SK-N-SH (cell line): ENCODE results near the gene RAB21. TPM values are rescaled to one million over a fixed set of nuclear protein-coding genes. Genes with fewer than 3 reads are reported as not detected.

ENCODE experiments used
- CTCF ChIA-PET: fragments of 300-600, 350-600 bp; formaldehyde crosslinking; extraction: SDS; loops from one replicate; lab custom pipeline; 2021; lab: Yijun Ruan, JAX
- POLR2A ChIA-PET: fragments of 350-600 bp; sonication (Branson Sonifier 250); formaldehyde crosslinking; extraction: SDS; loops from one replicate; lab custom pipeline; 2020; ENCODE audit warnings: antibody characterized with exemption, inconsistent platforms; lab: Yijun Ruan, JAX
- DNase-seq: peaks from one replicate; pipeline ENCODE4 v3.0.0; 2012
- H2AFZ ChIP-seq: fragments of 200-600 bp; sonication (generic); 2 replicates; pipeline ENCODE4 v1.8.1; 2016; ENCODE audit warnings: antibody characterized with exemption, mild to moderate bottlenecking, low read depth
- H3F3A ChIP-seq: fragments of 200-600 bp; sonication (generic); replicated peaks from 2 replicates; pipeline ENCODE3; 2016; ENCODE audit warnings: antibody characterized with exemption, mild to moderate bottlenecking; ENCODE audit not compliant: insufficient read depth
- H3K27ac ChIP-seq, 2 experiments: fragments of 200-500 bp in 1 of 2; fragments of 200-600 bp in 1 of 2; sonication (Bioruptor generic) in 1 of 2; sonication (generic), shearing (Covaris generic) in 1 of 2; 2 replicates each; pipeline versions ENCODE4 v1.5.1 to v1.6.1; 2014 to 2016; ENCODE audit warnings: low read depth in 2 of 2, inconsistent platforms in 1 of 2, low read length in 1 of 2, mild to moderate bottlenecking in 1 of 2, mixed read lengths in 1 of 2
- H3K27me3 ChIP-seq: fragments of 200-600 bp; sonication (generic), shearing (Covaris generic); 2 replicates; pipeline ENCODE4 v1.6.1; 2016; ENCODE audit warnings: mixed run types; ENCODE audit not compliant: insufficient read depth
- H3K36me3 ChIP-seq, 2 experiments: fragments of 200-500 bp in 1 of 2; fragments of 200-600 bp in 1 of 2; sonication (Bioruptor generic) in 1 of 2; sonication (generic) in 1 of 2; replicated peaks in 1 of 2; 2 replicates each; pipeline versions ENCODE3 to v1.5.1; 2014 to 2016; ENCODE audit warnings: low read length in 1 of 2, mild to moderate bottlenecking in 1 of 2; ENCODE audit not compliant: insufficient read depth in 2 of 2, control insufficient read depth in 1 of 2
- H3K4me1 ChIP-seq, 2 experiments: fragments of 200-500 bp in 1 of 2; fragments of 200-600 bp in 1 of 2; sonication (Bioruptor generic) in 1 of 2; sonication (generic), shearing (Covaris generic) in 1 of 2; 2 replicates each; pipeline versions ENCODE4 v1.5.1 to v1.6.1; 2014 to 2016; ENCODE audit warnings: low read depth in 1 of 2, low read length in 1 of 2, mixed run types in 1 of 2; ENCODE audit not compliant: insufficient read depth in 2 of 2, control insufficient read depth in 1 of 2
- H3K4me2 ChIP-seq: fragments of 200-600 bp; sonication (generic), shearing (Covaris generic); 2 replicates; pipeline ENCODE4 v1.6.1; 2017; ENCODE audit warnings: mixed run types
- H3K4me3 ChIP-seq, 2 experiments: fragments of 200-500 bp in 1 of 2; fragments of 200-600 bp in 1 of 2; sonication (Bioruptor generic) in 1 of 2; sonication (generic), shearing (Covaris generic) in 1 of 2; 2 replicates each; pipeline versions ENCODE4 v1.5.1 to v1.8.1; 2014 to 2016; ENCODE audit warnings: low read depth in 2 of 2, inconsistent platforms in 1 of 2, low read length in 1 of 2, mild to moderate bottlenecking in 1 of 2, mixed read lengths in 1 of 2, moderate library complexity in 1 of 2
- H3K79me2 ChIP-seq: fragments of 200-600 bp; sonication (generic); 2 replicates; pipeline ENCODE4 v1.8.1; 2017; ENCODE audit warnings: mild to moderate bottlenecking; ENCODE audit not compliant: insufficient read depth
- H3K9ac ChIP-seq: fragments of 200-600 bp; sonication (generic); 2 replicates; pipeline ENCODE4 v1.6.1; 2017; ENCODE audit warnings: mixed run types
- H3K9me2 ChIP-seq: fragments of 200-600 bp; sonication (generic); 2 replicates; pipeline ENCODE4 v1.6.1; 2017; ENCODE audit warnings: mixed run types
- H3K9me3 ChIP-seq: fragments of 200-600 bp; sonication (generic); 2 replicates; pipeline ENCODE4 v1.6.1; 2017; ENCODE audit warnings: mixed run types, mild to moderate bottlenecking, moderate library complexity
- H4K20me1 ChIP-seq: fragments of 200-600 bp; sonication (generic); 2 replicates; pipeline ENCODE4 v1.6.1; 2017; ENCODE audit warnings: mild to moderate bottlenecking, mixed run types; ENCODE audit not compliant: insufficient read depth
- CTCF ChIP-seq: fragments of 200-600 bp; sonication (generic); IDR thresholded peaks from 2 replicates; pipeline ENCODE4 v1.6.1; 2017; ENCODE audit warnings: antibody characterized with exemption, mild to moderate bottlenecking, moderate library complexity
- ELF1 ChIP-seq: IDR thresholded peaks from 2 replicates; pipeline ENCODE4 v1.4.0; 2012
- EZH2phosphoT487 ChIP-seq: fragments of 200-600 bp; sonication (generic); IDR thresholded peaks from 2 replicates; pipeline ENCODE4 v1.6.1; 2017; ENCODE audit warnings: low read depth, mixed run types, mild to moderate bottlenecking, antibody characterized with exemption, moderate library complexity, borderline replicate concordance
- FOSL2 ChIP-seq: IDR thresholded peaks from 2 replicates; pipeline ENCODE4 v1.4.0; 2012; ENCODE audit warnings: low read depth, mild to moderate bottlenecking, moderate library complexity, borderline replicate concordance
- FOXM1 ChIP-seq: IDR thresholded peaks from 2 replicates; pipeline ENCODE4 v1.4.0; 2012; ENCODE audit warnings: low read depth, mild to moderate bottlenecking
- GABPA ChIP-seq: IDR thresholded peaks from 2 replicates; pipeline ENCODE4 v1.4.0; 2012; ENCODE audit warnings: low read depth, mild to moderate bottlenecking
- IRF3 ChIP-seq: fragments of 150-350 bp; IDR thresholded peaks from 2 replicates; pipeline ENCODE4 v1.6.1; 2016; ENCODE audit warnings: mild to moderate bottlenecking, low read depth, low read length
- POLR2AphosphoS5 ChIP-seq: IDR thresholded peaks from 2 replicates; pipeline ENCODE4 v1.6.1; 2012; ENCODE audit warnings: low read depth, low read length
- RAD21 ChIP-seq: IDR thresholded peaks from 2 replicates; pipeline ENCODE4 v1.6.1; 2012; ENCODE audit warnings: mild to moderate bottlenecking, low read length
- RCOR1 ChIP-seq: fragments of 150-350 bp; IDR thresholded peaks from 2 replicates; pipeline ENCODE4 v1.6.1; 2017; ENCODE audit warnings: antibody characterized with exemption, low read length
- REST ChIP-seq: IDR thresholded peaks from 2 replicates; pipeline ENCODE4 v1.6.1; 2012; ENCODE audit warnings: mild to moderate bottlenecking, low read depth, low read length, moderate library complexity
- RXRA ChIP-seq: IDR thresholded peaks from 2 replicates; pipeline ENCODE4 v1.4.0; 2012; ENCODE audit warnings: low read depth, mild to moderate bottlenecking, borderline replicate concordance
- SMC3 ChIP-seq: IDR thresholded peaks from 2 replicates; pipeline ENCODE4 v1.6.1; 2012; ENCODE audit warnings: low read depth, low read length, improper control_type of control experiment
- TCF12 ChIP-seq: IDR thresholded peaks from 2 replicates; pipeline ENCODE4 v1.4.0; 2012
- USF1 ChIP-seq: IDR thresholded peaks from 2 replicates; pipeline ENCODE4 v1.4.0; 2012; ENCODE audit warnings: low read depth, borderline replicate concordance
- WGBS: methylation state at CpG from one replicate; pipeline ENCODE4 v1.1.6; 2017; ENCODE audit warnings: low lambda C conversion rate; 5-methylcytosine and 5-hydroxymethylcytosine counted together
- polyA plus RNA-seq, 3 experiments: library from polyadenylated mRNA; depleted of rRNA; stranded (reverse); fragments of >200 nt; gene quantifications; 2 replicates each; pipeline ENCODE4 v1.2.3, GENCODE V29; 2012
- TF ChIP-seq, protein P1 (sequence below): fragments of 150-350 bp; IDR thresholded peaks from 2 replicates; pipeline ENCODE4 v1.6.1; 2017; ENCODE audit warnings: antibody characterized with exemption, low read length, low read depth, borderline replicate concordance

The RAB21 gene
- polyA plus RNA-seq, 1 of the 3 experiments (the other 2 are of a cell fraction) = 6.5 TPM

- no peak for TF ChIP-seq FOSL2
- TF ChIP-seq SMC3 = 0 out of 2 replicates have a peak, but pooled peaks have one; percentile 5
- no peak for TF ChIP-seq REST
- no peak for TF ChIP-seq RCOR1
- TF ChIP-seq CTCF = peak; percentile 74
- no peak for TF ChIP-seq EZH2phosphoT487
- no peak for TF ChIP-seq ELF1
- no peak for TF ChIP-seq GABPA
- TF ChIP-seq USF1 = no peak
- TF ChIP-seq, protein P1, sequence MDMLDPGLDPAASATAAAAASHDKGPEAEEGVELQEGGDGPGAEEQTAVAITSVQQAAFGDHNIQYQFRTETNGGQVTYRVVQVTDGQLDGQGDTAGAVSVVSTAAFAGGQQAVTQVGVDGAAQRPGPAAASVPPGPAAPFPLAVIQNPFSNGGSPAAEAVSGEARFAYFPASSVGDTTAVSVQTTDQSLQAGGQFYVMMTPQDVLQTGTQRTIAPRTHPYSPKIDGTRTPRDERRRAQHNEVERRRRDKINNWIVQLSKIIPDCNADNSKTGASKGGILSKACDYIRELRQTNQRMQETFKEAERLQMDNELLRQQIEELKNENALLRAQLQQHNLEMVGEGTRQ = no peak
- TF ChIP-seq FOXM1 = no peak
- no peak for TF ChIP-seq IRF3
- TF ChIP-seq RXRA = no peak
- TF ChIP-seq RAD21 = peak; percentile 42; the same call in 1 of the 2 replicates
- TF ChIP-seq TCF12 = no peak
- TF ChIP-seq POLR2AphosphoS5 = no peak
- H3K79me2 ChIP-seq = peaks cover 97% of the 10 kb centered on the region
- peak; percentile 15 for DNase-seq
- H3K4me1 ChIP-seq = peaks cover under 1 to 10% of the 10 kb centered on the region in 2 experiments; a peak in 2 of 4 replicates
- H3K9ac ChIP-seq = no peak overlapping the region
- H3K4me2 ChIP-seq = no peak overlapping the region
- POLR2A ChIA-PET = no interaction called here
- H3K9me3 ChIP-seq = no peaks in the 10 kb centered on the region
- H2AFZ ChIP-seq = no peak overlapping the region
- H3K36me3 ChIP-seq = peaks cover 0 to 7% of the 10 kb centered on the region in 2 experiments
- CTCF ChIA-PET = interaction anchor here (0.7 to 4.3 kb wide), 14 partner anchors 10 to 91 kb away, joined by 3 to 22 read pairs (median 4); partner anchors contain the start of gene TPH2
- H3K9me2 ChIP-seq = no peaks in the 10 kb centered on the region
- H3K4me3 ChIP-seq = no peak overlapping the region
- H4K20me1 ChIP-seq = peaks cover 7% of the 10 kb centered on the region
- H3F3A ChIP-seq = no peaks in the 10 kb centered on the region
- no peak overlapping the region for H3K27ac ChIP-seq
- no peaks in the 10 kb centered on the region for H3K27me3 ChIP-seq
- WGBS = 79% methylated on average over 3 of the region's 3 CpGs
These were observed 91.8 kb downstream of the RAB21 start for GRCh38 chr12:71846322-71846940.
